ENCODE measurements around the gene SLC35G3.

DNA sequence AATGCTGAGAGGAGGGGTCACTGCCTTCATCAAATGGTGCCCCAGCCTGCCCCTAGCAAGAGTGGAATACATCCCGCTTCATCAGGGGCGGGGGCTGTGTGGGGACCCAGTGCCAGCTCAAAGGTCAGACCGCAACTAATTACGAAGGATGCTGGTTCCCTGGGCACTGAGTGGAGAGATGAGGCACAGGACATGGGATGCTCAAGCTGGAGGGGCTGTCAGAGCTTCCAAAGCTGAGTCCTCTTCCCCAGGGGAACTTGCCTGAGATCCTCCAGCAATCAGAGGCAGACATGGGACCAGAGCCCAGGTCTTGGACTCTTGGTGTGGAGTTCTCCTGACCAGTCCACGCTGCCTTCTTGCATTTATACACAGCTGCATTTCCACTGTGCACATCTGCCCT lies 27.7 kb downstream of the SLC35G3 start:
- TF ChIP-seq EZH2 (IDR thresholded peaks at IDR 0.05; ENCODE audit: low read length, unreplicated experiment) = no peak
- TF ChIP-seq CTCF (conservative IDR thresholded peaks at IDR 0.05; ENCODE audit: low read depth, low read length) = no peak
